ENCODE results near the gene MINDY2. TPM values are rescaled to one million over a fixed set of nuclear protein-coding genes. Genes with fewer than 3 reads are reported as not detected.

MINDY2 gene
- total RNA-seq, 1 experiment from 2014 or later = 29.9 TPM

DNA sequence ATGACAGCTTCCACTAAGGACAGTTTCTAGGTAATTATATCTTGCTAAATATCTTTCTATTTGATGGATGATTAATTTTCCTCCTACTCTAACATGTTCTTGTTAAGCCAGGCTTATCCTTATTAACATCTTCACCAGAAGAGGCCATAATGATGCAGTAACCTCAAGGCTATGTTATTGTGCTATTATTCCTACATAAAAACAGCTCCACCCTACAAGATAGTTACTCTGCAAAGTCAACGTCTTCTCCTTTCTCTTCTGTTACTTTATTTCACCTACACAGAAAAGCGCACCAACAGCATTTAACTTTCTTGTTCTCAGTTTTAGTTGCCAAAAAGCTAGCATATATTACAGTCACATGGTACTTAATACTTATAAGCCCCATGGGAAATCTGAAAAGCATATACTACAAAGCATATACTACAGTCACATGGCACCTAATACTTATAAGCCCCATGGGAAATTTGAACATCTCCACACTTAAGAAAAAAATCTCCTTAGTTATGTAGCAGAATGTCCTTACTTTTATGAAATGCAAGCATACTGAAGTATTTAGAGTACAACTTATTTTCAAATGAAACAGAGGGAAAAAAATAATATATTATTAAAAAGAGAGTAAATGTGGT, 35.0 kb upstream of the MINDY2 start:
- no peaks in the 10 kb centered on the region for H3K27me3 Mint-ChIP-seq (ENCODE audit: low read depth)
- ChIA-PET CTCF (no interaction called here), POLR2A (interaction anchor here (1.0 kb wide), 1 partner anchor 14 kb away, joined by 4 read pairs; no protein-coding TSS in a partner anchor)
- H3K9me3 Mint-ChIP-seq = no peaks in the 10 kb centered on the region
- peaks cover 44% of the 10 kb centered on the region for H3K4me1 Mint-ChIP-seq
- ATAC-seq (no peak), DNase-seq (ENCODE audit: low spot score) (no peak)
- TF ChIP-seq PRRX2 (CRISPR knock-in tag; IDR thresholded peaks at IDR 0.05) (no peak), ZNF219 (CRISPR knock-in tag; IDR thresholded peaks at IDR 0.05; ENCODE audit: borderline replicate concordance) (no peak), MXD4 (CRISPR knock-in tag; IDR thresholded peaks at IDR 0.05; ENCODE audit: borderline replicate concordance) (no peak), ZNF263 (CRISPR knock-in tag; IDR thresholded peaks at IDR 0.05; ENCODE audit: low read depth) (no peak), NR3C1 (CRISPR knock-in tag; conservative IDR thresholded peaks at IDR 0.05; ENCODE audit: low read depth) (no peak), FOXK1 (CRISPR knock-in tag; IDR thresholded peaks at IDR 0.05) (no peak), CREB1 (CRISPR knock-in tag; IDR thresholded peaks at IDR 0.05) (no peak), ETV6 (CRISPR knock-in tag; IDR thresholded peaks at IDR 0.05) (no peak), ZNF121 (CRISPR knock-in tag; IDR thresholded peaks at IDR 0.05) (no peak), ZBTB21 (CRISPR knock-in tag; IDR thresholded peaks at IDR 0.05; ENCODE audit: borderline replicate concordance) (no peak), IRF2 (CRISPR knock-in tag; IDR thresholded peaks at IDR 0.05; ENCODE audit: borderline replicate concordance, low read depth) (no peak), ESRRA (CRISPR knock-in tag; IDR thresholded peaks at IDR 0.05; ENCODE audit: borderline replicate concordance) (no peak), FOXP1 (CRISPR knock-in tag; IDR thresholded peaks at IDR 0.05; ENCODE audit: borderline replicate concordance) (no peak), GRHL2 (CRISPR knock-in tag; IDR thresholded peaks at IDR 0.05; ENCODE audit: insufficient replicate concordance, severe bottlenecking) (no peak)
- TF ChIP-seq, protein P1, sequence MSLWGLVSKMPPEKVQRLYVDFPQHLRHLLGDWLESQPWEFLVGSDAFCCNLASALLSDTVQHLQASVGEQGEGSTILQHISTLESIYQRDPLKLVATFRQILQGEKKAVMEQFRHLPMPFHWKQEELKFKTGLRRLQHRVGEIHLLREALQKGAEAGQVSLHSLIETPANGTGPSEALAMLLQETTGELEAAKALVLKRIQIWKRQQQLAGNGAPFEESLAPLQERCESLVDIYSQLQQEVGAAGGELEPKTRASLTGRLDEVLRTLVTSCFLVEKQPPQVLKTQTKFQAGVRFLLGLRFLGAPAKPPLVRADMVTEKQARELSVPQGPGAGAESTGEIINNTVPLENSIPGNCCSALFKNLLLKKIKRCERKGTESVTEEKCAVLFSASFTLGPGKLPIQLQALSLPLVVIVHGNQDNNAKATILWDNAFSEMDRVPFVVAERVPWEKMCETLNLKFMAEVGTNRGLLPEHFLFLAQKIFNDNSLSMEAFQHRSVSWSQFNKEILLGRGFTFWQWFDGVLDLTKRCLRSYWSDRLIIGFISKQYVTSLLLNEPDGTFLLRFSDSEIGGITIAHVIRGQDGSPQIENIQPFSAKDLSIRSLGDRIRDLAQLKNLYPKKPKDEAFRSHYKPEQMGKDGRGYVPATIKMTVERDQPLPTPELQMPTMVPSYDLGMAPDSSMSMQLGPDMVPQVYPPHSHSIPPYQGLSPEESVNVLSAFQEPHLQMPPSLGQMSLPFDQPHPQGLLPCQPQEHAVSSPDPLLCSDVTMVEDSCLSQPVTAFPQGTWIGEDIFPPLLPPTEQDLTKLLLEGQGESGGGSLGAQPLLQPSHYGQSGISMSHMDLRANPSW (CRISPR knock-in tag; conservative IDR thresholded peaks at IDR 0.05; ENCODE audit: low read depth) = no peak
- TF ChIP-seq, protein P2, sequence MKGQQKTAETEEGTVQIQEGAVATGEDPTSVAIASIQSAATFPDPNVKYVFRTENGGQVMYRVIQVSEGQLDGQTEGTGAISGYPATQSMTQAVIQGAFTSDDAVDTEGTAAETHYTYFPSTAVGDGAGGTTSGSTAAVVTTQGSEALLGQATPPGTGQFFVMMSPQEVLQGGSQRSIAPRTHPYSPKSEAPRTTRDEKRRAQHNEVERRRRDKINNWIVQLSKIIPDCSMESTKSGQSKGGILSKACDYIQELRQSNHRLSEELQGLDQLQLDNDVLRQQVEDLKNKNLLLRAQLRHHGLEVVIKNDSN (CRISPR knock-in tag; IDR thresholded peaks at IDR 0.05) = no peak
- TF ChIP-seq, protein P3, sequence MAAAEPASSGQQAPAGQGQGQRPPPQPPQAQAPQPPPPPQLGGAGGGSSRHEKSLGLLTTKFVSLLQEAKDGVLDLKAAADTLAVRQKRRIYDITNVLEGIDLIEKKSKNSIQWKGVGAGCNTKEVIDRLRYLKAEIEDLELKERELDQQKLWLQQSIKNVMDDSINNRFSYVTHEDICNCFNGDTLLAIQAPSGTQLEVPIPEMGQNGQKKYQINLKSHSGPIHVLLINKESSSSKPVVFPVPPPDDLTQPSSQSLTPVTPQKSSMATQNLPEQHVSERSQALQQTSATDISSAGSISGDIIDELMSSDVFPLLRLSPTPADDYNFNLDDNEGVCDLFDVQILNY (CRISPR knock-in tag; IDR thresholded peaks at IDR 0.05) = no peak
- TF ChIP-seq, protein P4, sequence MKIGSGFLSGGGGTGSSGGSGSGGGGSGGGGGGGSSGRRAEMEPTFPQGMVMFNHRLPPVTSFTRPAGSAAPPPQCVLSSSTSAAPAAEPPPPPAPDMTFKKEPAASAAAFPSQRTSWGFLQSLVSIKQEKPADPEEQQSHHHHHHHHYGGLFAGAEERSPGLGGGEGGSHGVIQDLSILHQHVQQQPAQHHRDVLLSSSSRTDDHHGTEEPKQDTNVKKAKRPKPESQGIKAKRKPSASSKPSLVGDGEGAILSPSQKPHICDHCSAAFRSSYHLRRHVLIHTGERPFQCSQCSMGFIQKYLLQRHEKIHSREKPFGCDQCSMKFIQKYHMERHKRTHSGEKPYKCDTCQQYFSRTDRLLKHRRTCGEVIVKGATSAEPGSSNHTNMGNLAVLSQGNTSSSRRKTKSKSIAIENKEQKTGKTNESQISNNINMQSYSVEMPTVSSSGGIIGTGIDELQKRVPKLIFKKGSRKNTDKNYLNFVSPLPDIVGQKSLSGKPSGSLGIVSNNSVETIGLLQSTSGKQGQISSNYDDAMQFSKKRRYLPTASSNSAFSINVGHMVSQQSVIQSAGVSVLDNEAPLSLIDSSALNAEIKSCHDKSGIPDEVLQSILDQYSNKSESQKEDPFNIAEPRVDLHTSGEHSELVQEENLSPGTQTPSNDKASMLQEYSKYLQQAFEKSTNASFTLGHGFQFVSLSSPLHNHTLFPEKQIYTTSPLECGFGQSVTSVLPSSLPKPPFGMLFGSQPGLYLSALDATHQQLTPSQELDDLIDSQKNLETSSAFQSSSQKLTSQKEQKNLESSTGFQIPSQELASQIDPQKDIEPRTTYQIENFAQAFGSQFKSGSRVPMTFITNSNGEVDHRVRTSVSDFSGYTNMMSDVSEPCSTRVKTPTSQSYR (CRISPR knock-in tag; IDR thresholded peaks at IDR 0.05) = no peak
- TF ChIP-seq, protein P5, sequence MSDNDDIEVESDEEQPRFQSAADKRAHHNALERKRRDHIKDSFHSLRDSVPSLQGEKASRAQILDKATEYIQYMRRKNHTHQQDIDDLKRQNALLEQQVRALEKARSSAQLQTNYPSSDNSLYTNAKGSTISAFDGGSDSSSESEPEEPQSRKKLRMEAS (CRISPR knock-in tag; IDR thresholded peaks at IDR 0.05) = no peak
- no peak overlapping the region for H3K27ac Mint-ChIP-seq
- H3K4me3 Mint-ChIP-seq = no peak overlapping the region
- no peaks in the 10 kb centered on the region for H3K36me3 Mint-ChIP-seq

All from WTC11 (cell line).